ENCODE measurements around the gene DNTT.

The DNTT gene

DNA sequence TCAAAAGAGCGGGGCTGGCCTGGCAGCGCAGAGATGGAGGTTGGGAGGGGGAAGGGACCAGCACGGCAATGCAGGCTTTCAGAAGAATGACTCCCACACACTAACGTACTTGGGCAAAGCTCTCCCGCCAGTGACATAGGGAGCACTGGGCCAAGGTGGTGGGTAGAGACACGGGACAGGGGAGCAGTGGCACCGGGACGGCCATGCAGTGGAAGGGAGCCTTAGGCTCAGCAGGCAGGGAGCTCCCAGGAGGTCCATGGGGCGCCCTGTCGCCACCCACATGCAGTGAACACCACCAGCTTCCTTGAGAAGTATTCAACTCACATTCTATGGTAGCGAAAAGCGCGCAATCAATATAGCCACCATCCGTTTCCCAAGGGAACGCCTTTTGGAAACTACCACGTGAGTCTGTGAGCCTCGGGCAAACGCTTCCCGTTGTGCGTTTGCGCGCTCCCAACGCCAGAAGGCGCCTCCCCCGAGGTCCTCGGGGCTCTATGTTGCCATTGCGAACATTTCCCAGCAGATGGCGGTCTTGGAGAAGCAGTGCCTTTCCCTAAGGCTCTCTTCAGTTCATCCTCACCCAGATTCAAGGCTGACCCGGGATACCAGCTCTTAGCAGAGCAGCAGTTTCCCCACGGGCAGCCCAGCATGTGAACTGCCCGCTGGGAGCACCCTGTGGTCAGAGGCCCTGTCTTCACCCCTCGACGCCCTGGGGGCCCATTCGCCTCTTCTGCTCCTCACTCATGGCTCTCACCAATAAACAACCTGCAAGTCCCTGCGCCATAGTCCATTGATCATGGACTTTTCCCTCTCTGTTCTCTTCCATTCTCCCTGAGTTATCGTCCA is 71.0 kb downstream of the DNTT start:
- H3K4me3 ChIP-seq (ENCODE audit: low read depth, low read length), result peak overlapping the region; percentile 40
- TF ChIP-seq, protein P1, sequence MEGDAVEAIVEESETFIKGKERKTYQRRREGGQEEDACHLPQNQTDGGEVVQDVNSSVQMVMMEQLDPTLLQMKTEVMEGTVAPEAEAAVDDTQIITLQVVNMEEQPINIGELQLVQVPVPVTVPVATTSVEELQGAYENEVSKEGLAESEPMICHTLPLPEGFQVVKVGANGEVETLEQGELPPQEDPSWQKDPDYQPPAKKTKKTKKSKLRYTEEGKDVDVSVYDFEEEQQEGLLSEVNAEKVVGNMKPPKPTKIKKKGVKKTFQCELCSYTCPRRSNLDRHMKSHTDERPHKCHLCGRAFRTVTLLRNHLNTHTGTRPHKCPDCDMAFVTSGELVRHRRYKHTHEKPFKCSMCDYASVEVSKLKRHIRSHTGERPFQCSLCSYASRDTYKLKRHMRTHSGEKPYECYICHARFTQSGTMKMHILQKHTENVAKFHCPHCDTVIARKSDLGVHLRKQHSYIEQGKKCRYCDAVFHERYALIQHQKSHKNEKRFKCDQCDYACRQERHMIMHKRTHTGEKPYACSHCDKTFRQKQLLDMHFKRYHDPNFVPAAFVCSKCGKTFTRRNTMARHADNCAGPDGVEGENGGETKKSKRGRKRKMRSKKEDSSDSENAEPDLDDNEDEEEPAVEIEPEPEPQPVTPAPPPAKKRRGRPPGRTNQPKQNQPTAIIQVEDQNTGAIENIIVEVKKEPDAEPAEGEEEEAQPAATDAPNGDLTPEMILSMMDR (IDR thresholded peaks at IDR 0.05; ENCODE audit: borderline replicate concordance, insufficient read depth, low read depth, low read length), result peak; percentile 94

DNA sequence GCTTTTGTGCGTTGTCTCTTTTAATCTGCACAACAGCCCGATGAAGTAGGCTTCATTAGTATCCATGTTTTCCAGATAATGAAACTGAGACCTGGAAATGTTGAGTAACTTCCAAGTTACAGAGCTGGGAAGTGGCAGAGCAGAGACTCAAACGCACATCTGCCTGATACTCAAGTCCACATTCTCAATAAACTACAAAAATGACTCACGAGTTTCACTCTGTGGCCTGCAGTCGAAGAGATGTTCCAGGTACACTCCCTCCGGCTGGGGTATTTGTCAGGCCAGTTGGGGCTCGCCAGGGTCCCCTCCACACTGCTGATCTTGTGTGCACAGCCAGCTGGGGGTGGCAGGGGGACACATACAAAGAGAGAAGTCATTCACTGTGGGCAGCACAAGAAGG is 72.2 kb downstream of the DNTT start:
- H3K4me3 ChIP-seq (ENCODE audit: low read depth, low read length), result no peak overlapping the region
- TF ChIP-seq, protein P1 (IDR thresholded peaks at IDR 0.05; ENCODE audit: borderline replicate concordance, insufficient read depth, low read depth, low read length), result no peak

DNA sequence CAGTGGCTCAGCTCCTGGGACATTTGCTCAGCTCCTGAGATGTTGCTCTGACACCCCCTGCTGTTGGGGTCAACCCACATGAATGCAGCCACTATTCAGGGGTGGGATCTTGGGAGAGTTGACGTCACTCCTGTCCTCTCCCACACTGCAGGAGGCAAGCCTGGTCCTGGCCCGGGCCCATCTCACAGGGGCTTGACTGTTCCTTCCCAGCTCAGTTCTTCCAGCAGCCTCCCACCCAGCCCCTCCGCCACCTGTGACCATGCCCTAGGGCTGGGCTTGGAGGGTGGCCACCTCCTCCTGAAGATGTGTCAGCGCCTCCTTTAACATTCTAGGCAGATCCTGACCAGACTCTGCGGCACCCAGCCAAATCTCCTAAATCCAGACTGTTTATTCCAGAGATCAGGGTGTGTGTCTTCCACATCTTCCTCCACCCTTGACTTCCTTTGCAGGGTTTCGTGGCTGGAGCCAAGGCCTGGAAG is 73.6 kb downstream of the DNTT start:
- H3K4me3 ChIP-seq (ENCODE audit: low read depth, low read length), result no peak overlapping the region

DNA sequence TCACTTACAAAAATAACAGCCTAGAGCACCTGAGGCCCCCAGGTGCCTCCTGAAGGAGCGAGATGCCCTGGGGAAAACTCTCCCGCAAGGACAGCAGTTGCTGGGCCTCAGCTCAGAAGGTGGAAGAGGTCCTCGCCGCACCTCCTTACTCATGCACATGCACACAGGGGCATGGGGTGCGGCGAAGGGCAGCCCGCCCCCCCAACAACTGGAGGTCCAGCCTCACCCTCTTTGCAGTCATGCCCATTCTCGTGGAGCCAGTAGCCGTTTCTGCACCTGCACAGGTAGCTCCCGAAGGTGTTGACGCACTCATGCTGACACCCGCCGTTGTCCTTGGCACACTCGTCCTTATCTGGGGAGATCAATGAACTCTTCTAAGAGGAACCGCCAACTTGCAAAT is 74.5 kb downstream of the DNTT start:
- TF ChIP-seq, protein P1 (IDR thresholded peaks at IDR 0.05; ENCODE audit: borderline replicate concordance, insufficient read depth, low read depth, low read length), result no peak
- H3K4me3 ChIP-seq (ENCODE audit: low read depth, low read length), result no peak overlapping the region

More for the DNA sequence above, 73.6 kb downstream of the DNTT start:
- TF ChIP-seq, protein P1 (IDR thresholded peaks at IDR 0.05; ENCODE audit: borderline replicate concordance, insufficient read depth, low read depth, low read length), result no peak

DNA sequence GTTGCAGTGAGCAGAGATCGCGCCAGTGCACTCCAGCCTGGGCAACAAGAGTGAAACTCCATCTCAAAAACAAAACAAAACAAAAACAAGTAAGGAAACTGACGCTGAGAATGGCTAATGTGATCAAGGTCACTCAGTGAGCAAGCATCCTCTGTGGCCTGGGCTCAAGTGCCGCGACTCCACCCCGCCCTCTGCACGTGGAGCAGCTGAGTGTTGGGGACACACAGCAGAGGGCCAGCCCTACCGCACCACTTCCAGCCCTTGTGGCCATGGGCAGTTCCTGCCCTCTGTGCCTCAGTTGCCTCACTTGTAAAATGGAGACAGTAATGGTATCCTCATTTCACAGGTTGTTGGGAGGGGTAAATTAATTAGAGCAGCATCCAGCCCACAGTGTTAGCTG is 75.5 kb downstream of the DNTT start:
- H3K4me3 ChIP-seq (ENCODE audit: low read depth, low read length), result no peak overlapping the region
- TF ChIP-seq, protein P1 (IDR thresholded peaks at IDR 0.05; ENCODE audit: borderline replicate concordance, insufficient read depth, low read depth, low read length), result no peak

DNA sequence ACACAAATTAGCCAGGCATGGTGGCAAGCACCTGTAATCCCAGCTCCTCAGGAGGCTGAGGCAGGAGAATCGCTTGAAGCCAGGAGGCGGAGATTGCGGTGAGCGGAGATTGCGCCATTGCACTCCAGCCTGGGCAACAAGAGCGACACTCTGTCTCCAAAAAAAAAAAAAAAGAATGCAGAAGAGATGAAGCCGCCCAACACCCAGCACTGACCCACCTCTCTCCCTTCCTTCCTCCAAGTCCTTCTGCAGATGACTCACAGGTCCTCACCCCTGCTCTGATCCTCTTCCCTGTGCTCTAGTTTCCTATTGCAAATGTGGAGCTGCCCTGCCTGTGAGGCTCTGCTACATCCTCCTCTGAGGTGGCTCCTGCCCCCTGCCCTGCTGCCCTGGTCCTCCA is 76.6 kb downstream of the DNTT start:
- TF ChIP-seq, protein P1 (IDR thresholded peaks at IDR 0.05; ENCODE audit: borderline replicate concordance, insufficient read depth, low read depth, low read length), result no peak

DNA sequence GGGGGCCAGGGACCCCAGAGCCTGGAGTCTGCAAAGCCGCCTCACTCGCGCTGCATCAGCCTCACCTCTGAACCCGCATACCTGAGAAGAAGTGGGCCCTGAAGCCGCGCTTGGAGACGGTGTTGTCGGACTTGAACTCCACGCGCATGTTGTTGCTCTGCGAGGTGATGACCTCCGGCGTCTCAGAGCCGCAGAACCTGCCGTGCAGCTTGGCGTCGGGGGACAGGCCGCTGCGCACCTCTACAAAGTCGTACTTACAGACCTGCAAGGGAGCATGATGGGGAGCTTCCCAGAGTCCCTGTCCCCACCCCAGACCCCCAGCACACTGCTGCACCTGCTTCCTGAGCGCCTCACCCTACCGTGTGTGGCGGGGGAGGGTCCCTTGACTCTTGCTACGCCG is 80.3 kb downstream of the DNTT start:
- no peak overlapping the region for H3K4me3 ChIP-seq (ENCODE audit: low read depth, low read length)
- TF ChIP-seq, protein P1 (IDR thresholded peaks at IDR 0.05; ENCODE audit: borderline replicate concordance, insufficient read depth, low read depth, low read length), result no peak

More for the DNA sequence above, 76.6 kb downstream of the DNTT start:
- no peak overlapping the region for H3K4me3 ChIP-seq (ENCODE audit: low read depth, low read length)

Measured in GM12875 (cell line).